Kidney glomerular epithelial cell (primary cell): ENCODE results near the gene XPC.
A peak's percentile ranks its signal among the peaks of the same experiment; 100 is the strongest.

Source experiments
- DNase-seq: peaks from one replicate; lab custom pipeline; 2025; lab: John Stamatoyannopoulos, UW

The XPC gene

GRCh38 chr3:14147617-14148016 lies 30.8 kb downstream of the XPC start:
- DNase-seq: no peak

- no peak for DNase-seq
These were observed 31.4 kb downstream of the XPC start for GRCh38 chr3:14147066-14147435.

GRCh38 chr3:14146381-14147065 lies 31.9 kb downstream of the XPC start:
- no peak for DNase-seq

- DNase-seq: no peak
These were observed 32.6 kb downstream of the XPC start for GRCh38 chr3:14145670-14146380.

DNA sequence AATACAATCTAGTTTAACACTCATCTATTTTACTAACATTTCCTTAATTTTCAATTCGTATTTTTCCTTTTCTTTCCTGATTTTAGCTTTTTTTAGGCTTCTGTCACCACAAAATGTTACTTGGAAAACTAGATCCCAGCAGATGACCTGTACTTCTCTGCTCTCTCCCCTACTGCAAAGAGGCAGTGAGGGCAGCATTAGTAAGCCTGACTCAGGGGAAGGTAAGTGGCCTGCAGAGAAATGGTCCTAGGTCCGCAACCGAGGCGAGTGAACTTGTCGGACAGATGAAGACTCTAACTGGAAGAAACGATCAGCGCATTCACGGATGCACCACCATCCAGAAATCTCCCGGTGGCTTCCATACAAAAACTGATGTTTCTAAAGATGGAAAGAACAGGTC lies 33.2 kb downstream of the XPC start:
- DNase-seq: no peak

DNA sequence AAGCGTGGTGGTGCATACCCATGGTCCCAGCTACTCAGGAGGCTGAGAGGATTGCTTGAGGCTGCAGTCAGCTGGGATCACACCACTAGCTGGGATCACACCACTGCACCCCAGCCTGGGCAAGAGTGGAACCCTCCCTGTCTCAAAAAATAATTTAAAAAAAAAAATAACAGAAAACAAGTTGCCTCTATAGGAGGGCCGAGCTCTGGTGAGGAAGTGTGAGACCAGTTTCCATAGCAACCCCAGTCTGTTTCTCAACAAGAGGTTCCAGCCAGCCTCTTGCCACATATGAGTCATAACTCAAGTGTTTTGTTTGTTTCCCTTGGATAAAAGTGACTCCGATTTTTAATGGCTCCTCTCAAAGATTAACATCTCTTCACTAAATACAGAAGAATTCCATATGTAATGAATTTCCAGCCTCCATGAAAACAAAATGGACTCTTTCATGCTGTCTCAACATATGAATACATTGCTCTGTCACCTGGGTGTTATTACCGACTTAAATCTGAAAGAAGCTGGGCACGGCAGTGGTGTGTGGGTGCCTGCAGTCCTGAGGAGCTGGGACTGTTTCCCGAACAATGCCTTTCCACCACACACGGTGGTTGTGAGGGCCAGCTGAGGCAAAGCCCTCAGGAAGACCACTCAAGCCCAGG lies 33.9 kb downstream of the XPC start:
- peak; percentile 96 for DNase-seq

- peak; percentile 91 for DNase-seq
These were observed 34.9 kb downstream of the XPC start for GRCh38 chr3:14143271-14144225.

DNA sequence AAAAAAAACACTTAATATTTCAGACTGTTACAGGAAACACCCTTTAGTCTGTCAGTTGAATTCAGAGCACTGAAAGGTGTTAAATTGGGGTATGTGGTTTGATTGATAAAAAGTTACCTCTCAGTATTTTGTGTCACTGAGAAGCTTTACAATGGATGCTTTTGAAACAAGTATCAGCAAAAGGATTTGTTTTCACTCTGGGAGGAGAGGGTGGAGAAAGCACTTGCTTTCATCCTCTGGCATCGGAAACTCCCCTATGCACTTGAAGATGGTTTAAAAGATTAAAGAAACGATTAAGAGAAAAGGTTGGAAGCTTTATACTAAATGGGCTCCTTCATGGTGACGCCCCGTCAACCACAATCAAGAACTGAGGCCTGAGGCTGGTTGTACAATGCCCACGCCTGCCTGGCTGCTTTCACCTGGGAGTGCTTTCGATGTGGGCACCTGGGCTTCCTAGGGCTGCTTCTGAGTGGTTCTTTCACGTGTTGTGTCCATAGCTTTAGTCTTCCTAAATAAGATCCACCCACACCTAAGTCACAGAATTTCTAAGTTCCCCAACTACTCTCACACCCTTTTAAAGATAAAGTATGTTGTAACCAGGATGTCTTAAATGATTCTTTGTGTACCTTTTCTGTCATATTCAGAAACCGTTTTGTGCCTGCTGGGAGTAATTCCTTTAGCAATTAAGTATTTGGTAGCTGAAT lies 35.7 kb downstream of the XPC start:
- no peak for DNase-seq

DNA sequence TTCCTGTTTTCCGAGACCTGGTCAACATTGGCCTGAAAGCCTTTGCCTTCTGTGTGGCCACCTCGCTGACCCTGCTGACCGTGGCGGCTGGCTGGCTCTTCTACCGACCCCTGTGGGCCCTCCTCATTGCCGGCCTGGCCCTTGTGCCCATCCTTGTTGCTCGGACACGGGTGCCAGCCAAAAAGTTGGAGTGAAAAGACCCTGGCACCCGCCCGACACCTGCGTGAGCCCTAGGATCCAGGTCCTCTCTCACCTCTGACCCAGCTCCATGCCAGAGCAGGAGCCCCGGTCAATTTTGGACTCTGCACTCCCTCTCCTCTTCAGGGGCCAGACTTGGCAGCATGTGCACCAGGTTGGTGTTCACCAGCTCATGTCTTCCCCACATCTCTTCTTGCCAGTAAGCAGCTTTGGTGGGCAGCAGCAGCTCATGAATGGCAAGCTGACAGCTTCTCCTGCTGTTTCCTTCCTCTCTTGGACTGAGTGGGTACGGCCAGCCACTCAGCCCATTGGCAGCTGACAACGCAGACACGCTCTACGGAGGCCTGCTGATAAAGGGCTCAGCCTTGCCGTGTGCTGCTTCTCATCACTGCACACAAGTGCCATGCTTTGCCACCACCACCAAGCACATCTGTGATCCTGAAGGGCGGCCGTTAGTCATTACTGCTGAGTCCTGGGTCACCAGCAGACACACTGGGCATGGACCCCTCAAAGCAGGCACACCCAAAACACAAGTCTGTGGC lies 36.6 kb downstream of the XPC start:
- no peak for DNase-seq

- no peak for DNase-seq
These were observed 37.3 kb downstream of the XPC start for GRCh38 chr3:14141144-14141543.

- no peak for DNase-seq
These were observed 37.7 kb downstream of the XPC start for GRCh38 chr3:14140668-14141067.

GRCh38 chr3:14139771-14140170 lies 38.6 kb downstream of the XPC start:
- DNase-seq: no peak

- DNase-seq: no peak
These were observed 39.3 kb downstream of the XPC start for GRCh38 chr3:14138878-14139655.

DNA sequence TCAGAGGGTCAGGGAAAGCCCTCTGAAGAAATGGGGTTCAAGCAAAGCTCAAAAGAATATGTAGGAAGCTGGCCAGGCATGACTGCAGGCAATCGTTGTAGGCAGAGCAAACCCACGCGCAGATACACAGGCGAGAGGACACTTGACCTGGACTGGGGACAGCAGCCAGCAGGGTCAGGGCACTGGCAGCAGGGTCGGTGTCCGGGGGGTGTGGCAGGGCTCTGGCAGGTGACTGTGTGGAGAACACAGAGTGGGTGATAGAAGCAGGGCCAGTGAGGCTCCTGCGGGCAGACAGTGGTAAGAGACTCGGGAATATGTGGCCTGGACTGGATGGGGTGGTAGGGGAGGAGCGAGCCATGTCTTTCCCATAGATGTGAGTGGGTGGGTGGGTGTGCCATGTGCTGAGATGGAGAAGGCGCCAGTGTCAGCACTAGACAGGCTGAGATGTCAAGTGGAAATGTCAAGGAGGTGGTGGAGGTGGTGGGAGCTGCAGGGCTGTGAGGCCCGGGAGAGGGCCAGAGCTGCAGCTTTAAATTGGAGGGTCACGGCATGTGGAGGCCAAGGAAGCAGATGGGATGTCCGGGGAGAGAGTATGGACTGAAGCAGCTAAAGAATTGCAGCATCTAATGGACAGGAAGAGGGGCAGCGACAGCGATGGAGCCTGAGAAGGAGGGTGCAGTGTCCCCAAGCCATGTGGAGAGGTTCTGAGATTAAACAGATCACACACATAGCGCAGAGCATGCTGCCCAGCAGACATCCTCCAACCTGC lies 40.1 kb downstream of the XPC start:
- DNase-seq: no peak

DNA sequence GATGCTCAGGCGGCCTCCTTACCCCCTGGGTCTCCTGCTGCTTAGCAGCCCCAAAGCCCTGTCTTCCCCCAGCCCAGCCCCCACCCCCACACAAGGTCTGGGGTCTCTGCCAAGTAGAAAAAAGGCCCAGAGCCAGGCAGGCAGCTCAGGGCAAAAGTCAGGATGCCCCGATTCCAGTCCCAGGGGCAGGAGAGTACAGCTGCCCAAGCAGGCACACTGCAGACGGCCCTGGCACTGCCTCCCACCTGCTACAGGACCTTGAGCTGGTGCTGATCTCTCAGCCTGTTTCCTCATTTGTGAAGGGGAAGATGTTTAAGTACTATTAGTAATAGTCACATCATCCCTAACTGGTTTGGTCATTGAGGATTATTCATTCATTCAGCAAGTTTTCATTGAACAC lies 41.0 kb downstream of the XPC start:
- DNase-seq: no peak

- DNase-seq: no peak
These were observed 41.4 kb downstream of the XPC start for GRCh38 chr3:14137004-14137403.

DNA sequence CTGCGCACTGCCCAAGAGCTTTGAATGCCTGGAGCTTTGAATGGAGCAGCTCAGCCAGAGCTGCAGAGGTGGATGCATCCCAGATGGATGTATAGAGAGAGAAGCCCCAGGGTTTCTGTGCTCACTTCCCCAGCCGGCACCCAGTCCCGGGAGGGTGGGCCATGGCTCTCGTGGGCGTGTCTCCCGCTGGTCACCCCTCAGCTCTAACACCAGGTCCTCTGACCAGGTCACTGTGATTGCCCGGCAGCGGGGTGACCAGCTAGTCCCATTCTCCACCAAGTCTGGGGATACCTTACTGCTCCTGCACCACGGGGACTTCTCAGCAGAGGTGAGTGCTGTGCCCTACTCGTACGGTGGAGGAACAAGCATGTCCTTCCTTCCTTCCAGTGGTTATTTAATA lies 42.8 kb downstream of the XPC start:
- no peak for DNase-seq

GRCh38 chr3:14134291-14134690 lies 44.1 kb downstream of the XPC start:
- DNase-seq: no peak

DNA sequence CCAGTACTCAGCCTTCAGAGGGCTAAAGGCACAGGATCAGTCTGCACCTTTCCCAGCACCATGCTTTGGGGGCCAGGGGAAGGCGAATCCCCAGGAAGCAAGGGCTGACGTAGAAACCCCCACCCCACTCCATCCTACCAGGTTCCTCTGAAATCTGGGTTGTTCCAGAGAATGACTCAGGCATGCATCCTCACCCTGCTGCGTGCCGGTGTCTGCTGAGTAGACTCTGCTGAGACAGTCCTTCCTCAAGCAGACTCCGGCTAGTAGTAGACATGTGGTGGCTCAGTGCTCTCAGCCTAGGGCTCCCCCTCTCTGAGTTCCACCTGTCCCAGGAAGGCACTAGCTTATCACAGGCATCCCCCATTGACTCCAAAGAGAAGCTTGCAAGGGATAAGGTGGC lies 44.5 kb downstream of the XPC start:
- DNase-seq: no peak
